ENCODE measurements around the gene EDA. TPM values are rescaled to one million over a fixed set of nuclear protein-coding genes. Genes with fewer than 3 reads are reported as not detected.

Gene EDA
- total and polyA plus RNA-seq, 8 donors: 1.7 to 5.1 (median 3.6) TPM

GRCh38 chrX:70038951-70039350, 423.0 kb downstream of the EDA start:
- Histone ChIP-seq H3K4me1 (no peaks in the 10 kb centered on the region), H3K9me3 (no peaks in the 10 kb centered on the region), H3K36me3 (no peaks in the 10 kb centered on the region), H3K27me3 (no peaks in the 10 kb centered on the region), H3K4me3 (no peak overlapping the region), H3K27ac (no peak overlapping the region)
- intact Hi-C loops (cut with DNase I): loop anchor here in 1 of 3 donors (10.0 kb wide), 1 partner anchor 494 kb away; no protein-coding TSS in a partner anchor
- no peak for ATAC-seq
- no peak for TF ChIP-seq CTCF (IDR thresholded peaks at IDR 0.05)
- WGBS, 2 donors: 94 to 95% methylated on average over 1 of the region's 1 CpG
- FAIRE-seq: no peak
- DNase-seq: no peak

- no peak overlapping the region for H3K4me3 ChIP-seq
- FAIRE-seq: no peak
- intact Hi-C loops (cut with DNase I): loop anchor here in 1 of 3 donors (10.0 kb wide), 1 partner anchor 495 kb away; no protein-coding TSS in a partner anchor
Measured at GRCh38 chrX:70039758-70040157, 423.8 kb downstream of the EDA start.

GRCh38 chrX:70041993-70042392, 426.1 kb downstream of the EDA start:
- Histone ChIP-seq H3K27me3 (peaks cover 0 to 8% (median 0%) of the 10 kb centered on the region in 4 donors), H3K27ac (no peak overlapping the region), H3K4me3 (no peak overlapping the region), H3K4me1 (no peaks in the 10 kb centered on the region), H3K9me3 (no peaks in the 10 kb centered on the region), H3K36me3 (no peaks in the 10 kb centered on the region)
- 70 to 71% methylated on average over 6 of the region's 6 CpGs for WGBS, 2 donors
- ATAC-seq (no peak), DNase-seq (no peak), FAIRE-seq (no peak)
- intact Hi-C loops (cut with DNase I): no loop called here
- TF ChIP-seq CTCF (IDR thresholded peaks at IDR 0.05): no peak

More at GRCh38 chrX:70039758-70040157, 423.8 kb downstream of the EDA start:
- Histone ChIP-seq H3K9me3 (no peaks in the 10 kb centered on the region), H3K4me1 (no peaks in the 10 kb centered on the region), H3K36me3 (no peaks in the 10 kb centered on the region), H3K27me3 (no peaks in the 10 kb centered on the region), H3K27ac (no peak overlapping the region)
- DNase-seq: no peak
- 88 to 91% methylated on average over 2 of the region's 2 CpGs for WGBS, 2 donors
- TF ChIP-seq CTCF (IDR thresholded peaks at IDR 0.05): no peak
- no peak for ATAC-seq

- intact Hi-C loops (cut with DNase I): no loop called here
- ATAC-seq (no peak), FAIRE-seq (no peak), DNase-seq (no peak)
- Histone ChIP-seq H3K4me3 (no peak overlapping the region), H3K9me3 (no peaks in the 10 kb centered on the region), H3K27ac (no peak overlapping the region), H3K27me3 (peaks cover 0 to 8% (median 0%) of the 10 kb centered on the region in 4 donors), H3K4me1 (no peaks in the 10 kb centered on the region), H3K36me3 (no peaks in the 10 kb centered on the region)
- WGBS, 2 donors: 68 to 76% methylated on average over 11 of the region's 11 CpGs
- no peak for TF ChIP-seq CTCF (IDR thresholded peaks at IDR 0.05)
Measured at GRCh38 chrX:70042399-70043371, 426.8 kb downstream of the EDA start.

- no peak overlapping the region for H3K27ac ChIP-seq
- no peaks in the 10 kb centered on the region for H3K36me3 ChIP-seq
- no peak for TF ChIP-seq CTCF (IDR thresholded peaks at IDR 0.05)
- intact Hi-C loops (cut with DNase I): no loop called here
- WGBS, 2 donors: 78 to 87% methylated on average over 9 of the region's 9 CpGs
- ATAC-seq (no peak), FAIRE-seq (no peak), DNase-seq (no peak)
- H3K4me1 ChIP-seq: no peaks in the 10 kb centered on the region
- H3K4me3 ChIP-seq: no peak overlapping the region
- H3K27me3 ChIP-seq: peaks cover 0 to 8% (median 0%) of the 10 kb centered on the region in 4 donors
- H3K9me3 ChIP-seq: no peaks in the 10 kb centered on the region
Measured at GRCh38 chrX:70043685-70044084, 427.8 kb downstream of the EDA start.
